Posterior vena cava (tissue), 2 donors: Measurements from ENCODE around the gene IL17F. TPM values are rescaled to one million over a fixed set of nuclear protein-coding genes. Genes with fewer than 3 reads are reported as not detected.

ENCODE experiments used
- DNase-seq: peaks from one replicate; pipeline ENCODE4 v3.0.0-alpha.2; 2020; ENCODE audit warnings: low spot score
- intact Hi-C, 2 donors: fragments of 100-400 bp; cut with DNase I; formaldehyde crosslinking; loops; one replicate each; pipeline versions ENCODE4 v1.14.1 to v1.14.2; 2022 to 2023
- long read RNA-seq, 2 donors: library from polyadenylated mRNA; unstranded; transcript quantifications; one replicate each; pipeline ENCODE4 v2.0.0, GENCODE V29; 2020 to 2021
- total RNA-seq, 2 donors: library from RNA; stranded (reverse); fragmentation: NEBNext Ultra II Directional; extraction: Animal tissue kit (Norgen Biotek cat#: 25700); gene quantifications; one replicate each; pipeline ENCODE4 v1.2.1, GENCODE V29; 2021
- donor health status: DM: yes; HTN: yes; CAD: no.
- donor health status: DM: yes; HTN: yes; CAD: no.

The IL17F gene
- total RNA-seq, result not detected
- long read RNA-seq, donor 1, result 0 reads
- long read RNA-seq, donor 2, result 0 reads

DNA sequence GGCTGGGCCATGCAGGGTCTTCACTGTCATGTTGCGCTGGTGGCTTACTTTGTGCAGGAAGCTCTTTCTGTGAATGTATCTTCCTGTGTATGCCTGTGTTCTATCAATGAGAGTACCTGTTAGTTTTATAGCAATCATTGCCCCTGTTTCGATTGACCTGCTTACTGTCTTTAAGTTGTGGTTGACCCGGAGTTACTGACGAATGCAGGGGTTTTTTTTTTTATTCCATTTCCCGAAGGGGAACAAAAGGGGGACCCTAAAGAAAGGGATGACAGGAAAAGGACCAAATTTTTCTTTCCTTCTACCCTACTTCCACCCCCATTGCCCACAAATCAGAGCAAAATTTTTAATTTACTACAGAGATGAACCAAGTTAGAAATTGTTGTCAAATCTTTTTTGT, at the start of gene IL17F:
Gene IL17F, minus strand, starts transcription at position 101 of the 400 bp plus-strand sequence. Its CDS starts 71 bp downstream, at position 30.
- intact Hi-C loops, result no loop called here
- no peak for DNase-seq

DNA sequence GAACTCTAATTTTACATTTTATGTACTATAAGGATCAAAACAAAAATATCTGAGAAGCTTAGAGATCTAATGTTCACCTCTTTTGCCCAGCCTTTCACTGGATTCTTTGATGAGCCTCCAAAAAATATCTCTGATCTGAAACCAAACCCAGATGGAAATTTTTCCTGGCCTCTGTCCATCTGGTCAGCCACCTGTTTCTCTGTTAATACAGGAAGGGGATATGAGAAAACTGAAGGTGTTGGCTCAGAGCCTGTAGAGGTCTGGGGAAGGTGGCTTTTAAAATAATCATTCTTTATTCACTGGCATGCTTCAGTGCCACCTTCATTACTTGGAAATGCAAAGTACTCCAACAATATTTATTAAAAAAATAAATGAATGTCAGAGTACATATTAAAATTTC, 48.8 kb upstream of the IL17F start:
- intact Hi-C loops, result loop anchor here in 1 of 2 donors (5.0 kb wide), 1 partner anchor 109 kb away; no protein-coding TSS in a partner anchor
- no peak for DNase-seq

DNA sequence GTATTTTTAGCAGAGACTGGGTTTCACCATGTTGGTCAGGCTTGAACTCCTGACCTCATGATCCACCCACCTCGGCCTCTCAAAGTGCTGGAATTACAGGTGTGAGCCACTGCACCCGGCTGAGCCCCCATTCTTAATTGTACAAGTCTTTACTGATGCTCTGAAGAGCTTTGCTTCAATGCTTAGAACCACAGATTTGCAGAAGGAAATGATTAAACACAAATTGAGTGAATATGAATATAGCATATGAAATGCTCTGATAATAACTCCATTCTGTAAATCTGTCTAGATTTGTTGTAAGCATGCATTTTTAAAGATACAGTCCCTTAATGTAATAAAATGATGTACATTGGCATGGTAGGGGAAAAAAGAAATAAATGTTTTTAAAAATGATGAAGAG, 44.5 kb upstream of the IL17F start:
- DNase-seq, result no peak
- intact Hi-C loops, result no loop called here

DNA sequence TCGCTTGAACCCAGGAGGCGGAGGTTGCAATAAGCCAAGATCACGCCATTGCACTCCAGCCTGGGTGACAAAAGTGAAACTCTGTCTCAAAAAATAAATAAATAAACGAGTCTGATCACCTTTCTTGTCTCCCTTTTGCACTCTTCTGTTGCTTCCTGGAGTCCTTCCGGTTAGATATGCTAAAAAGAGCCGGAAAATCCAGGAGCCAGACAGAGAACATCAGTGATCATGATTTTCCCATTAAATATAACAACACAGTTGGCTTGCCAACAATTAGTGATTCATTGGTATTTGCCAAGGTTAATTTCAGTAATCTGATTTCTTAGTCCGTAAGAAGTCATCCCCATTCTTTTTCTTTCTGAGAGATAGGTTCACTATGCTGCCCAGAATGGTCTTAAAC, 43.9 kb upstream of the IL17F start:
- DNase-seq, result no peak
- intact Hi-C loops, result no loop called here

DNA sequence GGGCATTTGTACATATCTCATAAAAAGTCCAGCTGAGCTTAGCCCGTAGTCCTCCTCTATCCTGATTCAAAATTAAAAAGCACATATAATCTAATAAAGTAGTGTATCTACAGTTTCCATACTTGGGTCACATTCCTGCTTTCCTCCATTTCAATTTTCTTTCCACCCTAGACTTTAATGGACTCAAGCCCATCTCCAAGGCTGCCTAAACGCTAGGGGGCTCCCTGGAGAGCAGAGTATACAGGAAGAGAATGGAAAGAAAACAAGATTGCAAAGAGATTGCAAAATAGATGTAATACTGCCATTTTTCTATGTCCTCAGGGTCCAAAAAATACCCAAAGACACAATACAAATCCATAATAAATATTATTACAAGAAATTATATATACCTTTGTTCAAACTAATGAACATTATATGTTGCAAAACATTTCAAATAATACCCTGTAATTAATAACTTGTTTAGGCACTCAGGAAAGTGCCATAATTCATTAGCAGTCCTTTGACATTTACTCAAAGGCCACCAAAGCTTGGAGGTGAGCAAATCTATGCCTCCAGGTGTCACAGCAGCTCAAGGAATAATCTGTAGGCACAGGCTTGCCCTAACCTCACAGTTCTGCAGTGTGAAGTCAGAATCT, 42.6 kb upstream of the IL17F start:
- intact Hi-C loops, result no loop called here
- no peak for DNase-seq

DNA sequence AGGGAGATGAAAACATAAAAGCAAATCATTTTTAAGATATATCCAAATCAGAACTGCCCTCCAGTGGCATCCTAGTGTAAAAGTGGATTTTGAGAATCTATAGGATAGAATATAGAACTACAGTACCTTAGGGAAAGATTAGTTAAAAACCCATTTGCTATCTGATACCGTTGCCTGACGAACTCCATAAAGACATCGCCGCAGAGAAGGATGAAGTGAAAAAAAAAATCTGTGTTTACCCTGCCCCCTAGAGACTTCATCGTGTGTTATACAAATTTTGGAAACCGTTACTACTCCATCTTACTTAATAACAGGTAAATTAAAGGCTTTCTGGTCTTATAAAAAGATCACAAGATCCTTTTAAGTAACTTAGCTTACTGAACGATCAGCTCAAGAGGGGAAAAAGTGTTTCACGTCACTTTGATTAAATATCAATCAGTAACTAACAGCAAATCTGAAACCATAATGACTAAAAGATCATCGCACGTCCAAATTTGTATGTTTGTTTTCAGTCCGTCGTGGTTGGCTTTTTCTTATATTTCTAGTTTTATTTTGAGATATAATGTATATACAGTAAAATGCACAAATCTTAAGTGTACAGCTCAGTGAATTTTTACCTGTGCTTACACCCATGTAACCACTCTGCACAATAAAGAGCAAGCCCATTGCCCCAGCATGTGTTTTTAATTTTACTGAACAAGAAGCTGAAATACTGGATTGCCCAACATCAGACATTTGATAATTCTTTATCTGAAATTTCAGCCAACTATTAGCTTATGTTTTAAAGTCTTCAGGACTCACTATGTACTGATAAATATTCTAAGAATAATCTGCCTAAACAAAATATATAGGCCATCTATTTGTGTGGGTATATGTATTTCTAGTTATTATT, 41.1 kb upstream of the IL17F start:
- intact Hi-C loops, result no loop called here
- DNase-seq, result no peak

DNA sequence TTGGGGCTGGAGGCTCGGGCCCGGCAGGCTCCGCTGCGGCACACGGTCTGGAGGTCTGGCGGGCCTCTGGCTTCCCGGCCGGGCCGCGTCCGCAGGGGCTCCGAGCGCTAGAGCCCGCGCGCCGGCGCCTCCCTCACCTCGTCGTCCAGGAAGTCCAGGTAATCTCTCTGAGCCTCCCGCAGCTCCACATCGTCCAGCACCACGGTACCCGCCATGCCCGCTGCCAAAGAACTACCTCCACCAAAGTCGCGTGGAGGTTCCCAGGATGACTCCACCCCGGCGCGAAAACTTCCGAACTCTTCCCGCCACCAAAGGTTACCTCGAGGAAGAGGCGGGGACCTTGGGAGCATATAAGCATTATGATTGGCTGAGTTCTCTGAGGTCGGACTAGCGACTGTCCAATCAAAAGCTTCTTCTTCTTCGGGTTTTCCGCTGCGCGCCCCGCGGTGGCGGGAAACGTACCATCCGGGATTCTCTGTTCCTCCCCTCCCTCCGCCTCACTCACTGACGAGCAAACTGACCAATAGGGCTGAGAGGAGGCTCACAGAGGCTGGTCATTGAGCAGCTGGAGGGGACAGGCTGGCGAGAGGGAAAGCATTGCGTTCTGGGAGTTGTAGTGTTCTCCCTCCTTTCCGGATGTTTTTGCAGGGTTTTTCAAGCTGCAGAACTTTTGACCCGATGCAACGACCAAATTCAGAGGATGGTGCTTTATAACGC, 40.3 kb upstream of the IL17F start, which contains the start of gene MCM3:
Gene MCM3, minus strand, starts transcription at position 283 of the 717 bp plus-strand sequence. Its CDS starts 68 bp downstream, at position 215.
- intact Hi-C loops, result no loop called here
- DNase-seq, result peak; percentile 99

DNA sequence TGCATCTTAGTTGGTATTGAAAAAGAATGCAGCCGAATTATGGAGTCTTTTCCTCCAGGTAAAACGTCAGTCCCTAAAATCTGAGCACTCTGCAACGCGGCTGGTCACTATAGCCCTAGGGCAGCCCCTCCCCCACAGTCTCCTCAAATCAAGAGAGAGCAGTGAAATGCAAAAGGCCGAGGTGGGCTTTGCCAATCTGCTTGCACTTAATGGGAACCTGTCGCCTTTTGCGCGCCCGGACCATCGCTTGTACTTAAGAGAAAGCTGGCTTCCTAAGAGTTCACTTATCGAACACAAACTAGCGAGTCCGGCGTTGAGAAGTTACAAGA, 39.8 kb upstream of the IL17F start:
- DNase-seq, result no peak
- intact Hi-C loops, result no loop called here

DNA sequence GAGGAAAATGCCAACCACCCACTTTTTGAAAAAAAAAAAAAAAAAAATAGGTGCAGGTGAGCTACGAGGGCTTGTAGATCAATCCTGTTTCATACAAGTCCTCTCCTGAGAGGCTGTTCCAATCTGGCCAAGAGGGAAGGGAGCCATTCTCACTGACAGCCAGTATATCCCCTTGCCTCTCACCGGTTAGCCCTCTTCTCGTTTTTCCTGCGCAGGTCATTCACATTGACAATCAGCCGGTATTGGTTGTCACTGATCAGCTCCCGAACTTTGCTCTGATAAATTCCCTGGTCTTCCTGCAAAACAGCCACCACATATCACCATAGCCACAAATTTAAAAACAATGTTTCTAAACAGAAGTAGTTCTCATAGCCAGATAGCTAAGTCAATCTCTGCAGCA, 38.8 kb upstream of the IL17F start:
- intact Hi-C loops, result no loop called here
- DNase-seq, result no peak

DNA sequence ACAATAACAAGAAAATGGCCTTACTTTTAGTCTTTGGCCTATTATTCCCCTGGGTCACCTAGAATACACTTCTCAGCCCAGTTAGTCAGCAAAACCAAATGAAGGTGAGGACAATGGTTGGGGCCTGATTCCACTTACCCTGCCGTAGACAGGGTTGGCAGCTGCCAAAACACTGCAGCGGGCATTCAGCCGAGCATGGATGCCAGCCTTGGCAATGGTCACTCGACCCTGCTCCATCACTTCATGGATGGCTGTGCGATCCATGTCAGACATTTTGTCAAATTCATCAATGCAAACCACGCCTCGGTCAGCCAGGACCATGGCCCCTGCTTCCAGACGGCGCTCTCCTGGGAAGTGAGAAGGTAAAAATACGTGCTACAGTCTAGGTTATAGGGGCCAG, 31.8 kb upstream of the IL17F start:
- DNase-seq, result no peak
- intact Hi-C loops, result no loop called here

DNA sequence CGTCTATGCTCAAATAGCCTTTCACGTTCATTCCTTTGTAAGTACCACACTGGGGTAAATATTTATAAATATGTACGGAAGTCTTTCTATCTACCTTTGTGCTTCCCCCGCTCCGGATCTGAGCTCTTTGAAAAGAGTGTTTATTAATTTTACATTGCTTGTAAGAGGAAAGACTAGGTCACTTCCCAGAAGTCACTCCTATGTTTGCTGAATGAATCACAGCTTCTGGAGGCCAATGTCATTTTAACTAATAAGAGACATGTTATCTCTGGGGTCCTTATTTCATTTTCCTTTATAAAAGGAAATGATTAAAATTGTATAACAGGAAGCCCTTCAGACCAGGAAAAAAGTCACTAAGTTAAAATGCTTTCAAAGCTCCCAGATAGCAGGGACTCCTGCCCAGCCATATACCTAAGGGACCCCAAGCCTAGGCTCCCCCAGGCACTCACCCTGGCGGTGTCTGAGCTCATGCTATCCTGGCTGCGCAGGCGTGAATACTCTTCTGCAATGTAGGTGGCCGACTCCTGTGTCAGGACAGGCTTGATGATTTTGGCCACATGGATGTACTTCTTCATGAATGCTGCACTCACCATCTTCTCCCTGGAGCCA, 27.7 kb upstream of the IL17F start:
- intact Hi-C loops, result no loop called here
- DNase-seq, result no peak

DNA sequence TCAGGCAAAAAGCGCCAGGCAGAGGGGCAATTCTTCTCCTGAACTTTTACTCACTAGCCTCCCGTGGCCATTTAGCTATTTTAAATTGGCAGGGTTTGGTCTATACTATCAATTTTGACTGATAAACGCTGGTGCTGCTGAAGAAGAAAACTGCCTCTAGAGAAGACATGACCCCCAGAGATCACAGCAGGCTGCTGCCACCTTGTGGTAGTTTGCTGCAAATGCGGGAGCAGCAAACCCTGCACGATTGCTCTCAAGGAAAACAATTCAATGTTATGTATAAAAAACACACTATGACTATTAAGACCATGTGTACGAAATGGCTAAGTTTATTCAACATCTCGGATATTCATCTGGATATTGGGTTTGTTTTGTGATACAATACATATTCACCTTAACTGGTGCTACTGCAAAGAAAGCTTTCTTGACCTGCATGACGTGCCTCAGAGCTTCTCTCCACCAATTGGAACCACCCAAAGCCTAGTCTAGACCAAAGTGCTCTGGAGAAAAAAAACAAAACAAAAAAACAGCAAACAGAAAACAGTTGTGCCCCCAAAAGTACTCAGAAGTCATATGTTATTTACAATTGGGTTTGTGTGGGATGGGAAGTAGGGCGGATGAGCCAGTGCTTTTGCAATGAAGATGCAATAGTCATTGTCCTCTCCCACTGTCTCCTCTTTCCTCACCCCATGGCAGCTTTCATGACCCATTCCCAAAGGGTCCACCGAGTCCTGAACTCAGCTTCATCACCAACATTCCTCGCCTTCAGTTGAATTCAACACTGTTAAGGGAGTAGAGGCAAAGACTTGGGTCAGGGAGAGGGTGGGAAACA, 19.6 kb upstream of the IL17F start:
- DNase-seq, result peak; percentile 87

DNA sequence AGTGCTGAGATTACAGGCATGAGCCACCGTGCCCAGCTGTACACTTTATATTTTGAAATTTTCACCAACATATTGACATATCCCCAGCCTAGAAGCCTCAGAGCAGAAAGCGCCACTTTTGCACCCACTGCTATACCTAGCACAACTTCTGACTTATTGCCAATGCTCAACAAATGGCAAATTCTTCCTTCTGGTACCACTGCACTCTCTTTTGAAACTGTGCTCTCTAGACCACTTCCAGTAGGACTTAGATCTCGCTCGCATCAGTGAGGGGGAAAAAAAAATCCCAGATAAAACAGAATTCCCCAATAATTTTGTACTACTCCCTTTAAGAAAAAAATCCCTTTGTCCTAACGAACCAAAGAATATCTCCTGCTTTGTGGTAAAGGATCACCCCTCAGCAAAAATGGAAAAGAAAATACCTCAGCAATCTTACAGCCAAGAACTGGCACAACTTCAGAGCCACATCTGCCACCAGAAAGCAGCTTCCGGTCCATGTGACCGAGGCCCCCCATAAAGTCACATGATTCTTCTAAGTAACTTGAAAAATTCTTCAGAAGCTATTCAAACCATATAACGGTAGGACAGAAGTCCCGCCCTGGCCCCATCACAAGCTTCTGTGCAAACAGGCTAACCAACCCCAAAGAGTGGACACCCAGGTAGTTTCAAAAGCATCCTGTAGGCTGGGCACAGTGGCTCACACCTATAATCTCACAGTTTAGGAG, 18.5 kb upstream of the IL17F start:
- intact Hi-C loops, result no loop called here
- DNase-seq, result no peak

More for the DNA sequence above, 19.6 kb upstream of the IL17F start:
- intact Hi-C loops, result no loop called here

DNA sequence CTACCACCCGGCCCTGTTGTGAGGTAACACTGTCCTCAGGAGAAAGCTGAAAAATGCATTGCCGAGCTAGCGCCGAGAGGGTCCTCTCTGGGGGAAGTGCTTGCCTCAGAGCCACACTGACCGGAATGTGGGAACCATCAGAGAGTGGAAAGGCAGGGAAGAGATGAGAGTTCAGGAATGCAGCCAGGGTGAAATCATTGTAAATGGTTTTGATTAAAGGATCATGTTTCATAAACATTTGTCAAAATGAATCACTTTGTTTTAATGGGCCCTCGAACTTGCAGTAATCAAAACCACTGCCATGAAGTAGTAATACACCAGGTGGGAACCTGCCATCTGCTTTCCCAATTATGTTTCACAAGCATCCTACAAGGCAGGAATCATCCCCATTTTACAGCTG, 16.9 kb upstream of the IL17F start:
- DNase-seq, result no peak
- intact Hi-C loops, result no loop called here

DNA sequence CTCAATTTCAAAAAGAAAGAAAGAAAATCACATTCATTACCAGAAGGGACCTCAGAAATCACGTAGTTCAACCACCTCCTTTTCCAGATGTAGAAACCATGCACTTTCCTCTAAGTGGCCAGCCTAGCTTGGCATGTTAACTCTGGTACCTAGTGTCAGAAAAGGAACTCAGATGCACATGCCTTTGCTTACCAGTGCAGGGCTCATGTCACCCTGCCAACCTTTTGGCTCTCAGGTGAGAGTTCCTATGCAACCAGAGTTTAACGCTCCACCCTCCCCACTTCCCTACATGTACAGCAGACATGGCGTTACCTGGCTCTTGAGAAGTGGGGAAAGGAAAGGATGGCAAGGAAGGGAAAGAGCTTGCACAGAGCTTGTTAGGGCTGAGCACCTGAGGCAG, 16.3 kb upstream of the IL17F start:
- no peak for DNase-seq
- intact Hi-C loops, result no loop called here

DNA sequence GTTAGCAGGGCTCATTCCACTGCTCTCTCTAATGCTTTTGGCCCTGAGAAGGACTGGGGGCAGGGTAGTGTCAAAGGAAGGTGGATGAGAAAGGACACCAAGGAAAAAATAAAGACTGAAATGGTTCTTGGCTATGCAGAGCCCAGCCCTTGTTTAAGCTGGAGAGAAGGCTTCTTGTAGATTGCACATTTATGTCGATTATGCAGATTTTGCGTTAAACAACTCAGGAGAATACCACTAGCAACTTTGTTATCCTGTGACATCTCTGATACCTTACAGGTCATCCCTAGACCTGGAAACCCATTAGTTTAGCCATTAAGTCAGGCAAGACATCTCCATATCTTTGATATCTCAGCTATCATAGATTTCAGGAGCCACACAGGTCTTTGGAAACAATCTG, 11.1 kb upstream of the IL17F start:
- no peak for DNase-seq
- intact Hi-C loops, result no loop called here

DNA sequence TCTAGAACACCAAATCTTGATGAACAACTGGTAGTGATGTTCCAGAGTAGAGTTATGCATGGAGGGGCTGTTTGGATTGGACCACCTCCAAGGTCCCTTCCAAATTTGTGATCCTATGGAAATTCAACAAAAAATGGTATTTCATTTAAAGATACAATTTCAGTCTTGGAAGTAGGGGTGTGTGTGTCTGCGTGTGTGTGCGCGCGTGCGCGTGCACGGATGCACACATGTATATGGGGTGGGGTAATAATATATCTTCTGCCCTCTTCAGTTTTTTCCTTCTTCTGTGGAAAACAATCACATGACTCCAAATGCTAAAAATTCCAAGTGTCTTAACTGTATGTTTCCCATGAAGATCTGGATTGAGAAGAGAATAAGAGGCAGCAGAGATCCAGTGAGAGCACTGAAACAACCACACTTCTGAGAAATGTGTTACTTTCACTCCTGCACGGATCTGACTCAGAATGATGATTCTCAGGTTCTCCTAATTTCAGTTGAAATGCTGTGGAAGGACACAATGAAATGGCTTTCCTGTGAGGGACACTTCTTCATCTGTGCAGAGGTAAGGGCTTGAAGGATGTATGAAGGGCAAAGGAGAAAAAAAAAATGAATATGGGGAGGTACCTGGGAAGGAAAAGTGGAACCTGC, 10.6 kb upstream of the IL17F start:
- intact Hi-C loops, result no loop called here

DNA sequence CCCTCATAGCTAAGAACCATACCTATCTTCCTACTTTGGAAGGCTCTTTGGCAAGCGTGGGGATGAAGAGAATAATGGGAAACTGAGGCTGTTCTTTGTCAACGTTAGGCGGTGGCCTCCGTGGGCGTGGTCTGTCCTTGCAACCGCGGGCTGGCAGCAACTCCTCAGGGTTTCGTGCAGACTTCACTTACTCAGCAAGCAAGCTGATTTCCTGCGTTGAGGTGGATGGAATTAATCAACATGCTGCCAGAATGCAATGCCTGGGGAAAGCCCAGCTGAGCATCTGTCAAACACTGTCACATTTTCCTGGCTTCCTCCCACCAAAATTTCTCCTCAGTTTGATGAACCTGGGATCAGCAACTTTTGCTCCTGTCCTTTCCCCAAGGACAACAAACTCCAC, 9.2 kb upstream of the IL17F start:
- DNase-seq, result no peak
- intact Hi-C loops, result no loop called here

More for the DNA sequence above, 10.6 kb upstream of the IL17F start:
- no peak for DNase-seq
